Neural progenitor cell (in vitro differentiated cells): ENCODE measurements around the gene C1QC. TPM values are rescaled to one million over a fixed set of nuclear protein-coding genes. Genes with fewer than 3 reads are reported as not detected.

Experiments used
- DNase-seq: peaks from one replicate; pipeline ENCODE4 v3.0.0-alpha.2; 2016; ENCODE audit warnings: low spot score
- H2AFZ ChIP-seq: fragments of 200-600 bp; sonication (generic); replicated peaks from 2 replicates; pipeline ENCODE4 v1.6.1; 2016; ENCODE audit warnings: antibody characterized with exemption
- H3F3A ChIP-seq: fragments of 200-600 bp; sonication (generic); 2 replicates; pipeline ENCODE4 v1.6.1; 2016; ENCODE audit warnings: antibody characterized with exemption, low read depth
- H3K27ac ChIP-seq: fragments of 200-600 bp; sonication (generic); 2 replicates; pipeline ENCODE4 v1.5.1; 2016; ENCODE audit warnings: mild to moderate bottlenecking
- H3K27me3 ChIP-seq: fragments of 200-600 bp; sonication (generic); 2 replicates; pipeline ENCODE4 v1.6.1; 2016; ENCODE audit warnings: mild to moderate bottlenecking, moderate library complexity
- H3K36me3 ChIP-seq: fragments of 200-600 bp; sonication (generic); 2 replicates; pipeline ENCODE4 v1.5.1; 2016
- H3K4me1 ChIP-seq: fragments of 200-600 bp; sonication (generic); 2 replicates; pipeline ENCODE4 v1.6.1; 2016; ENCODE audit warnings: mixed run types
- H3K4me2 ChIP-seq: fragments of 200-600 bp; sonication (generic); 2 replicates; pipeline ENCODE4 v1.6.1; 2016
- H3K4me3 ChIP-seq: fragments of 200-600 bp; sonication (generic); 2 replicates; pipeline ENCODE4 v1.5.1; 2016
- H3K79me2 ChIP-seq: fragments of 200-600 bp; sonication (generic); 2 replicates; pipeline ENCODE4 v1.6.1; 2016; ENCODE audit warnings: low read depth
- H3K9ac ChIP-seq: fragments of 200-600 bp; sonication (generic); 2 replicates; pipeline ENCODE4 v1.6.1; 2016
- H3K9me3 ChIP-seq: fragments of 200-600 bp; sonication (generic); 2 replicates; pipeline ENCODE4 v1.5.1; 2016; ENCODE audit warnings: low read depth
- H4K20me1 ChIP-seq: fragments of 200-600 bp; sonication (generic); 2 replicates; pipeline ENCODE4 v1.6.1; 2016; ENCODE audit warnings: low read depth
- H3K27ac Mint-ChIP-seq: 3 replicates; pipeline ENCODE4 v1.8.0; 2021; ENCODE audit warnings: mixed read lengths
- H3K27me3 Mint-ChIP-seq: 2 replicates; pipeline ENCODE4 v1.8.0; 2022; ENCODE audit warnings: low read depth, mild to moderate bottlenecking, inconsistent platforms, moderate library complexity, mixed read lengths; ENCODE audit not compliant: insufficient read depth
- H3K36me3 Mint-ChIP-seq: 3 replicates; pipeline ENCODE4 v1.8.0; 2021; ENCODE audit warnings: mixed read lengths
- H3K4me1 Mint-ChIP-seq: 3 replicates; pipeline ENCODE4 v1.8.0; 2021; ENCODE audit warnings: mixed read lengths
- H3K4me3 Mint-ChIP-seq: 3 replicates; pipeline ENCODE4 v1.8.0; 2021; ENCODE audit warnings: mild to moderate bottlenecking, moderate library complexity, mixed read lengths
- H3K9me3 Mint-ChIP-seq: 3 replicates; pipeline ENCODE4 v1.8.0; 2020; ENCODE audit warnings: mixed read lengths
- EZH2 ChIP-seq: fragments of 200-600 bp; sonication (generic); IDR thresholded peaks from 2 replicates; pipeline ENCODE4 v1.6.1; 2017; ENCODE audit warnings: antibody characterized with exemption, mild to moderate bottlenecking, moderate library complexity
- EZH2phosphoT487 ChIP-seq: fragments of 200-600 bp; sonication (generic); IDR thresholded peaks from 2 replicates; pipeline ENCODE4 v1.6.1; 2017; ENCODE audit warnings: antibody characterized with exemption
- total RNA-seq: library from RNA; depleted of rRNA; stranded (reverse); fragments of >200 nt; gene quantifications from 2 replicates; pipeline ENCODE4 v1.2.3, GENCODE V29; 2015; ENCODE audit warnings: low replicate concordance
- TF ChIP-seq, protein P1 (sequence below): fragments of 200-600 bp; sonication (generic); IDR thresholded peaks from 2 replicates; pipeline ENCODE4 v1.5.1; 2017; ENCODE audit warnings: antibody characterized with exemption, mild to moderate bottlenecking

Gene C1QC
- total RNA-seq, 1 donor from 2014 or later, result not detected

DNA sequence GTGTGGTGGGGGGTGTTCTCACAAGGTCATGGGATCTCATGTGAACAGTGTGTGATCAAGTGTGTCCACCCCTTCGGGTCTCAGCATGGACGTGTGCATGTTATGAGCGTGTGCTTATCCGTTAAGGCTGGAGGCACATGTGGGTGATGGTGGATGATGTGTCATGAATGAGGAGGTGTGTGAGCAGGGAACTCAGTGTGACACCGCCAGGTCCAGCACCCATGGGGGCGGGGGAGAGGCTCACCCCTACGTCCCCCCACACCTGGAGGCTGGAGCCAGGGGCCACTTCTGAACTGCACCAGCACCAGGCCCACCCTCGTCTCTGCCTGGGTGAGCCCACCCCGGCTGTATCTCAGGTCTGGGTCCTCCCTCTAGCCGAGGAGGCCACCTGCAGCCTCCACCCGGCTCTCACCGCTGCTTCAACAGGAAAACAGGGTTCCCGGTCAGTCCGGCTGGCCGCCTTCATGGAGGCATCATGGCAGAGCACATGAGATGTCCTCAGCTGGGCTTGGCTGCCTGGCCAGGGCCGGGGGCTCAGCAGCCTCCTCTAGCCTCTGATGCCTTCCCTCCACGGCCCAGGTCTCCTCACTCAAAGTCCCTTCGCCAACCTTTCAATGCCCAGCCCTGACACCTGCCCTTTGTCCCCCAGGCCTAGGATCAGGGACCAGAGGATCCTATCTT is 41.2 kb upstream of the C1QC start:
- TF ChIP-seq EZH2phosphoT487 (no peak), EZH2 (no peak)
- TF ChIP-seq, protein P1, sequence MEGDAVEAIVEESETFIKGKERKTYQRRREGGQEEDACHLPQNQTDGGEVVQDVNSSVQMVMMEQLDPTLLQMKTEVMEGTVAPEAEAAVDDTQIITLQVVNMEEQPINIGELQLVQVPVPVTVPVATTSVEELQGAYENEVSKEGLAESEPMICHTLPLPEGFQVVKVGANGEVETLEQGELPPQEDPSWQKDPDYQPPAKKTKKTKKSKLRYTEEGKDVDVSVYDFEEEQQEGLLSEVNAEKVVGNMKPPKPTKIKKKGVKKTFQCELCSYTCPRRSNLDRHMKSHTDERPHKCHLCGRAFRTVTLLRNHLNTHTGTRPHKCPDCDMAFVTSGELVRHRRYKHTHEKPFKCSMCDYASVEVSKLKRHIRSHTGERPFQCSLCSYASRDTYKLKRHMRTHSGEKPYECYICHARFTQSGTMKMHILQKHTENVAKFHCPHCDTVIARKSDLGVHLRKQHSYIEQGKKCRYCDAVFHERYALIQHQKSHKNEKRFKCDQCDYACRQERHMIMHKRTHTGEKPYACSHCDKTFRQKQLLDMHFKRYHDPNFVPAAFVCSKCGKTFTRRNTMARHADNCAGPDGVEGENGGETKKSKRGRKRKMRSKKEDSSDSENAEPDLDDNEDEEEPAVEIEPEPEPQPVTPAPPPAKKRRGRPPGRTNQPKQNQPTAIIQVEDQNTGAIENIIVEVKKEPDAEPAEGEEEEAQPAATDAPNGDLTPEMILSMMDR, result no peak
- H2AFZ ChIP-seq, result no peak overlapping the region
- Mint-ChIP-seq H3K27ac (no peak overlapping the region), H3K27me3 (peaks cover 36% of the 10 kb centered on the region), H3K9me3 (no peaks in the 10 kb centered on the region), H3K4me1 (no peaks in the 10 kb centered on the region), H3K36me3 (no peaks in the 10 kb centered on the region), H3K4me3 (no peak overlapping the region)
- H4K20me1 ChIP-seq, result peaks cover 3% of the 10 kb centered on the region
- no peak for DNase-seq
- H3F3A ChIP-seq, result no peaks in the 10 kb centered on the region
- no peaks in the 10 kb centered on the region for H3K79me2 ChIP-seq
- no peak overlapping the region for H3K4me2 ChIP-seq
- H3K27ac ChIP-seq, result no peak overlapping the region
- H3K9ac ChIP-seq, result no peak overlapping the region
- H3K9me3 ChIP-seq, result no peaks in the 10 kb centered on the region
- no peaks in the 10 kb centered on the region for H3K4me1 ChIP-seq
- H3K36me3 ChIP-seq, result no peaks in the 10 kb centered on the region
- H3K27me3 ChIP-seq, result peaks cover 23% of the 10 kb centered on the region
- no peak overlapping the region for H3K4me3 ChIP-seq

DNA sequence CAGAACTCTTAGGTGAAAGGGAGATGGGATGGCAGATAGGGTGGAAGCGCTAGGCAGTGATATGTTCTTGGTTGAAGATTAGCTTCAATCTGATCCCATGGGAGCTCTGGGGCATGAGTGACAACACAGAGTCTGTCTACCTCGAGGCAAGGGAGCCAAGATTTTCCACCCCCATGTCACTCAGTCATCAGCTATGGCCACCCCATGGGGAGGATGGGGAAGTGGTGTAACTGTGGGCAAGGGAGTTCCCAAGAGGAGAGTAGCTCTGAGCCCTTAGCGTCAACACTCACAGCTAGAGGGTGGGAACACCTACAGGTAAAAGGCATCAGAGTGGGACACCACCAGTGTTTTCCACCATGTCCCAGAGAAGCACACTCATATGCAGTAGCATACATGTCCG is 37.3 kb upstream of the C1QC start:
- Histone ChIP-seq H3K4me2 (no peak overlapping the region), H3K4me1 (no peaks in the 10 kb centered on the region), H3K9ac (no peak overlapping the region), H3K79me2 (no peaks in the 10 kb centered on the region), H3K9me3 (no peaks in the 10 kb centered on the region), H2AFZ (no peak overlapping the region), H3K36me3 (no peaks in the 10 kb centered on the region), H3K4me3 (no peak overlapping the region), H3K27ac (no peak overlapping the region), H3K27me3 (peaks cover 60% of the 10 kb centered on the region), H3F3A (no peaks in the 10 kb centered on the region), H4K20me1 (peaks cover 28% of the 10 kb centered on the region)
- H3K27me3 Mint-ChIP-seq, result peaks cover 52% of the 10 kb centered on the region
- TF ChIP-seq, protein P1, result no peak
- TF ChIP-seq EZH2phosphoT487, result no peak
- no peak for TF ChIP-seq EZH2
- no peak for DNase-seq
- no peak overlapping the region for H3K4me3 Mint-ChIP-seq
- H3K36me3 Mint-ChIP-seq, result no peaks in the 10 kb centered on the region
- no peak overlapping the region for H3K27ac Mint-ChIP-seq
- H3K9me3 Mint-ChIP-seq, result no peaks in the 10 kb centered on the region
- H3K4me1 Mint-ChIP-seq, result no peaks in the 10 kb centered on the region

DNA sequence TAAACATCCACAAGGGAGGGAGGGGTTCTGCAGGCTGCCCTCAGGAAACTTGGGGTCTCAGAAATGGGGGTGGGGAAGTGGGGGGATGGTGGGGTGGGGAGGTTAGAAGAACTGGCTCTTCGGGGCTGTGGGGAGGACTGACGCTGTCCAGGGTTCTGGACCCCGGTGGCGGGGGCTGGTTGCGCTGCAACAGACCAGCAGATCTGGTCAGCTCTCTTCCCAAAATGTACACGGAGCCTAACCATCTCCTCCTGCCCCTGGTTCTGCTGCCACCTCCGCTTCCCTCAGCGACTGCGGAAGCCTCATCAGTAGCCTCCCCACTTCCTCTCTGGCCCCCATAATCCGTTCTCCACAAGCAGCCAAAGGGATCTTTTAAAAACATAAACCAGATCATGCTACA is 36.3 kb upstream of the C1QC start:
- no peak overlapping the region for H3K4me3 Mint-ChIP-seq
- no peak overlapping the region for H3K4me3 ChIP-seq
- H2AFZ ChIP-seq, result no peak overlapping the region
- H3K4me1 Mint-ChIP-seq, result no peaks in the 10 kb centered on the region
- no peak overlapping the region for H3K27ac ChIP-seq
- no peaks in the 10 kb centered on the region for H3K4me1 ChIP-seq
- H3K36me3 Mint-ChIP-seq, result no peaks in the 10 kb centered on the region
- peaks cover 36% of the 10 kb centered on the region for H4K20me1 ChIP-seq
- H3K27me3 ChIP-seq, result peaks cover 64% of the 10 kb centered on the region
- no peaks in the 10 kb centered on the region for H3F3A ChIP-seq
- H3K9me3 Mint-ChIP-seq, result no peaks in the 10 kb centered on the region
- no peaks in the 10 kb centered on the region for H3K9me3 ChIP-seq
- H3K4me2 ChIP-seq, result no peak overlapping the region
- no peak overlapping the region for H3K27ac Mint-ChIP-seq
- peaks cover 58% of the 10 kb centered on the region for H3K27me3 Mint-ChIP-seq
- H3K36me3 ChIP-seq, result no peaks in the 10 kb centered on the region
- TF ChIP-seq, protein P1, result no peak
- no peak for TF ChIP-seq EZH2
- no peaks in the 10 kb centered on the region for H3K79me2 ChIP-seq
- no peak overlapping the region for H3K9ac ChIP-seq
- DNase-seq, result peak; percentile 76
